ENCODE data around the gene SCAPER.

DNA sequence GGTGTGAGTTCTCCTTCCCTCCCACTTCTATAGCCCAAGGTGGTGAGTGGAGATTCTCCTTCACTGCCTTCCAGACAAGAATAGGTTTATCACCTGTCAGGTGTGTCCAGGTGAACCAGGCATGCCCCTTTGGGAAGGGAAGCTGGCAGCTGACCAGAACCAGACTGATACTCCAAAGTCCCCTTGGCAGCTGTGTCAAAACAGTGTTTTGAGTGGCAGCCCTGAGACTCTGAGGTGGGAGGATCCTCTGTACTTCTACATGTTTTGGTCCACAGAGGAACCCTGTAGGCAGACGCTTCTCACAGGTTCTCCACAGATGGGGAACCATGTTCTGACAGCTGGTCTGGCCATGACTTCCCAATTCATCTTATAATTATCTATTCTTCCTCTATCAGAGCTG lies 538.4 kb downstream of the SCAPER start:
- TF ChIP-seq POLR2A (IDR thresholded peaks at IDR 0.05): no peak
- TF ChIP-seq, protein P1, sequence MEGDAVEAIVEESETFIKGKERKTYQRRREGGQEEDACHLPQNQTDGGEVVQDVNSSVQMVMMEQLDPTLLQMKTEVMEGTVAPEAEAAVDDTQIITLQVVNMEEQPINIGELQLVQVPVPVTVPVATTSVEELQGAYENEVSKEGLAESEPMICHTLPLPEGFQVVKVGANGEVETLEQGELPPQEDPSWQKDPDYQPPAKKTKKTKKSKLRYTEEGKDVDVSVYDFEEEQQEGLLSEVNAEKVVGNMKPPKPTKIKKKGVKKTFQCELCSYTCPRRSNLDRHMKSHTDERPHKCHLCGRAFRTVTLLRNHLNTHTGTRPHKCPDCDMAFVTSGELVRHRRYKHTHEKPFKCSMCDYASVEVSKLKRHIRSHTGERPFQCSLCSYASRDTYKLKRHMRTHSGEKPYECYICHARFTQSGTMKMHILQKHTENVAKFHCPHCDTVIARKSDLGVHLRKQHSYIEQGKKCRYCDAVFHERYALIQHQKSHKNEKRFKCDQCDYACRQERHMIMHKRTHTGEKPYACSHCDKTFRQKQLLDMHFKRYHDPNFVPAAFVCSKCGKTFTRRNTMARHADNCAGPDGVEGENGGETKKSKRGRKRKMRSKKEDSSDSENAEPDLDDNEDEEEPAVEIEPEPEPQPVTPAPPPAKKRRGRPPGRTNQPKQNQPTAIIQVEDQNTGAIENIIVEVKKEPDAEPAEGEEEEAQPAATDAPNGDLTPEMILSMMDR (IDR thresholded peaks at IDR 0.05): no peak

All from Peyer's patch (tissue), 4 donors.